HT-29 (cell line): ENCODE measurements around the gene ST3GAL6. TPM values are rescaled to one million over a fixed set of nuclear protein-coding genes. Genes with fewer than 3 reads are reported as not detected.

Experiments
- small RNA-seq: library from RNA; depleted of rRNA; stranded (forward); fragments of <200 nt; gene quantifications from one replicate; pipeline ENCODE3, GENCODE V24; 2014
- total RNA-seq: library from RNA; depleted of rRNA; stranded (reverse); fragments of >200 nt; shearing (Covaris generic); gene quantifications from 2 replicates; pipeline ENCODE4 v1.2.3, GENCODE V29; 2014; rRNA removed

The ST3GAL6 gene
- total RNA-seq, 1 experiment from 2014 or later, result 0.25 TPM

Small RNA genes within 50 kb of the gene (small RNA-seq; reads per million reads assigned to genes)
- not detected for gene RNU6-26P

Other genes with a start within 250 kb of the ST3GAL6 start
- gene CLDND1, start 240.4 kb upstream of the ST3GAL6 start, total RNA-seq, result 25.1 and 31.5 TPM in 2 replicates
- not detected in 2 replicates for gene GPR15, start 231.4 kb upstream of the ST3GAL6 start, total RNA-seq
- gene CPOX, start 169.7 kb upstream of the ST3GAL6 start, total RNA-seq, result 28.8 and 31.4 TPM in 2 replicates
- gene DCBLD2, start 138.4 kb downstream of the ST3GAL6 start, total RNA-seq, result 104 TPM in 2 replicates